ENCODE measurements around the gene SERPINA4. TPM values are rescaled to one million over a fixed set of nuclear protein-coding genes. Genes with fewer than 3 reads are reported as not detected.
"Not testable (repeated sequence)": the region's sequence is repeated elsewhere in the genome, so short reads cannot be mapped to it uniquely, and the experiment has no call there.

The SERPINA4 gene
- total and polyA plus RNA-seq, 2 of the 8 experiments (the other 6 are each of a cell fraction or from before 2014, with no cell fraction given) = not detected

- TF ChIP-seq SIN3A (conservative IDR thresholded peaks at IDR 0.05 in 1 of 2, IDR thresholded peaks at IDR 0.05 in 1 of 2; ENCODE audit: low read depth in 1 of 2, low read length in 2 of 2) = no peak
- no peak for TF ChIP-seq POU5F1 (IDR thresholded peaks at IDR 0.05; ENCODE audit: low read depth, low read length)
- no peak for TF ChIP-seq NANOG (IDR thresholded peaks at IDR 0.05; ENCODE audit: insufficient read depth, low read depth, low read length, poor library complexity, severe bottlenecking)
- TF ChIP-seq FOSL1 (IDR thresholded peaks at IDR 0.05; ENCODE audit: insufficient read depth, low read depth, low read length) = no peak
Measured at GRCh38 chr14:94575730-94576585, 14.7 kb downstream of the SERPINA4 start (continued).

GRCh38 chr14:94577472-94577871, 16.2 kb downstream of the SERPINA4 start:
- H3K4ac ChIP-seq (replicated peaks; ENCODE audit: insufficient read length, low read depth, low read length); H2BK20ac ChIP-seq (ENCODE audit: low read length); H3K9me3 ChIP-seq (ENCODE audit: insufficient read depth in 2 of 2, low read depth in 1 of 2, low read length in 1 of 2); H2BK15ac ChIP-seq (ENCODE audit: low read length); DNase-seq (ENCODE audit: low read depth in 1 of 2, low spot score in 2 of 2); H3K36me3 ChIP-seq (ENCODE audit: control insufficient read depth in 2 of 4, insufficient read depth in 4 of 4, low read length in 3 of 4); H4K5ac ChIP-seq (ENCODE audit: insufficient read length, low read depth, low read length); H3K9ac ChIP-seq (replicated peaks in 1 of 4; ENCODE audit: extremely low read depth in 1 of 4, low read depth in 3 of 4, low read length in 3 of 4); FAIRE-seq; H2AK5ac ChIP-seq (ENCODE audit: low read depth, low read length); H3K4me1 ChIP-seq (replicated peaks in 1 of 4; ENCODE audit: control insufficient read depth in 3 of 4, insufficient read depth in 4 of 4, low read length in 3 of 4); H3K18ac ChIP-seq (ENCODE audit: extremely low read depth, low read length); H3K4me2 ChIP-seq (ENCODE audit: insufficient read depth in 1 of 2, low read depth in 2 of 2, low read length in 2 of 2); H4K20me1 ChIP-seq (replicated peaks in 1 of 2; ENCODE audit: control insufficient read depth in 1 of 2, insufficient read depth in 2 of 2, low read length in 2 of 2); H3K23ac ChIP-seq (ENCODE audit: insufficient read length); H2BK5ac ChIP-seq (ENCODE audit: low read depth, low read length); H3K27ac ChIP-seq (ENCODE audit: low read depth, low read length); H4K91ac ChIP-seq (replicated peaks; ENCODE audit: insufficient read length, low read length); H4K8ac ChIP-seq (ENCODE audit: extremely low read depth, insufficient read depth, low read length); H3K27me3 ChIP-seq (replicated peaks in 1 of 4; ENCODE audit: control insufficient read depth in 3 of 4, extremely low read depth in 1 of 4, insufficient read depth in 3 of 4, low read length in 3 of 4); H3K79me2 ChIP-seq (ENCODE audit: control insufficient read depth in 1 of 2, insufficient read depth in 2 of 2, low read length in 2 of 2); POLR2A ChIA-PET (ENCODE audit: partially characterized antibody); H3K79me1 ChIP-seq (ENCODE audit: low read depth, low read length); H2AFZ ChIP-seq (ENCODE audit: low read length); H2BK120ac ChIP-seq (replicated peaks; ENCODE audit: low read depth, low read length); H3K23me2 ChIP-seq (ENCODE audit: low read depth, low read length); H2BK12ac ChIP-seq (ENCODE audit: low read depth, low read length); H3K14ac ChIP-seq (ENCODE audit: insufficient read length); H3K4me3 ChIP-seq (ENCODE audit: extremely low read depth in 1 of 4, insufficient read depth in 2 of 4, low read depth in 3 of 4, low read length in 4 of 4): not testable (repeated sequence)
- peak overlapping the region; percentile 70 for H3K56ac ChIP-seq (replicated peaks; ENCODE audit: insufficient read length, low read depth, low read length)
- CTCF ChIA-PET (ENCODE audit: partially characterized antibody) = interaction anchor here (1.0 to 2.0 kb wide), 2 partner anchors 14 to 111 kb away, joined by 3 to 4 read pairs; no protein-coding TSS in a partner anchor

Data from H1 (cell line).